GM18909 (cell line): ENCODE measurements around the gene CAMTA1.

Source experiments
- ATAC-seq: cut with Tn5 transposase; IDR thresholded peaks from one replicate; pipeline ENCODE4 v1.9.1; 2021; ENCODE audit warnings: mild to moderate bottlenecking; ENCODE audit not compliant: unreplicated experiment, poor library complexity

The CAMTA1 gene

DNA sequence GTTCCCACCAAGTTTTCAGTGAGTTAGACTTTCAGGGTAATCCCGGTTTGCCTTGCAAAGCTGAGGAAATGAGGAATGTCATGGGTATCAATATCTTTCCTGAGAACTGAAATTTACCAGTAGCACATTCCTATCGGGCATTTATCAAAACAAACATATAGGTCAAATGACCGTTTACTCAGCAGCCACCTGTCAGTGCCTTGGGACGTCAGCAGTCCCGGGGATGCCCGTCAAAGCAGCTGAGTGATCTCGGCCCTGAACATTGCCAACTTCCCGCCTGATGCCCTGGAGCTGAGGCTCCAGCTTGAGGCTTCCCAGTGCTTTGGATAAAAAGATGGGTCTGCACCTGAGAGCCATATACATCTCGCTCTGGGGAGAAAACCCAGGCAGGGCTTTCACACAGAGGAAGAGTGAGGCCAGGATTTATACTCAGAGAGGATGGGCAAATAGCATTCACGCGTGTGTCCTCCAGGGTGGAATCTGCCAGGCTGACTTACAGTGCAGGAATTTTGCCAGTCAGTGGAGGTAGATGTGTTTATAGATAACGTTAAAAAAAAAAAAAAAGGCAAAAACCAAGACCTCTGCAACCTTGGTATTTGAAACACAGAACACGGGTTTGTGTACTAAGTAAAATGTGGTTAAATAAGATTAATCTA, 550.1 kb downstream of the CAMTA1 start:
- no peak for ATAC-seq

GRCh38 chr1:7338439-7338838, 553.2 kb downstream of the CAMTA1 start:
- no peak for ATAC-seq

GRCh38 chr1:7339014-7339413, 553.8 kb downstream of the CAMTA1 start:
- no peak for ATAC-seq

- no peak for ATAC-seq
These were observed 554.7 kb downstream of the CAMTA1 start for GRCh38 chr1:7339953-7340352.

DNA sequence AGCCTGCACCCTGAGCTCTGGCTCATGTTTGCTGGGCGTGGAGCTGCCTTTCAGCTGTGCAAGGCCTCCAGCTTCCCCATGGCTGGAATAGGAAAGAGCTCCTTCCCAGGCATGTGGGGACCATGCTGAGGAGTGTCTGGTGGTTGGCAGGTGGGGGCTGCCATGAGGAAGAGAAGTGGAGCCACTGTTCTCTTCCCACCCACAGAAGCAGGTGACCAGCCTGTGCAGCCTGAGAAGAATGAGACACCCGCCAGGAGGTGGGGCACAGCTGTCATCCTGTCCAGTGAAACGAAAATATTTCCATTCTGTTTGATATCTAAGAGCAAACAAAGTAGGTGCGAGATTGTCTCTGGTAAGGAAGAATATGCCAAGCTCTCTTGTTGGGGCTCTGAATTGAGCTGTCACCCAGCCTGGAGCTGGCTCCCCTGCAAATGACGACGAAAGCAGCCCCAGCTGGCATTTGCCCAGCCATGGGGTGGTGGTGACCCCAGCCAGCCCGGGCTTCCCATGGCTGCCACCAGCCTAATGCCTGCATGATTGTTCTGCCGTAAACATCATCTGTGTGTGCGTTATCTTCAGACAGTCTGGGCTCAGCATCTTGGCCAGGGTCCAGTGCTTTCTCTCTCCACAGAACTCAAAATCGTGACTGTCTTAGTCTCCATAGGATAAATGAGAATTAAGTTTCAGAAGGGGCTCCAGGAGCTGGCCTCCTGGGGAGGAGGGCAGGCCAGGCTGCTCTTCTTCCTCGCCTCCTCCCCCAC, 556.1 kb downstream of the CAMTA1 start:
- ATAC-seq, result no peak

- no peak for ATAC-seq
These were observed 558.6 kb downstream of the CAMTA1 start for GRCh38 chr1:7343882-7344281.

GRCh38 chr1:7344299-7344698, 559.0 kb downstream of the CAMTA1 start:
- no peak for ATAC-seq

GRCh38 chr1:7345516-7345915, 560.3 kb downstream of the CAMTA1 start:
- ATAC-seq, result no peak

GRCh38 chr1:7346070-7346596, 560.9 kb downstream of the CAMTA1 start:
- no peak for ATAC-seq

DNA sequence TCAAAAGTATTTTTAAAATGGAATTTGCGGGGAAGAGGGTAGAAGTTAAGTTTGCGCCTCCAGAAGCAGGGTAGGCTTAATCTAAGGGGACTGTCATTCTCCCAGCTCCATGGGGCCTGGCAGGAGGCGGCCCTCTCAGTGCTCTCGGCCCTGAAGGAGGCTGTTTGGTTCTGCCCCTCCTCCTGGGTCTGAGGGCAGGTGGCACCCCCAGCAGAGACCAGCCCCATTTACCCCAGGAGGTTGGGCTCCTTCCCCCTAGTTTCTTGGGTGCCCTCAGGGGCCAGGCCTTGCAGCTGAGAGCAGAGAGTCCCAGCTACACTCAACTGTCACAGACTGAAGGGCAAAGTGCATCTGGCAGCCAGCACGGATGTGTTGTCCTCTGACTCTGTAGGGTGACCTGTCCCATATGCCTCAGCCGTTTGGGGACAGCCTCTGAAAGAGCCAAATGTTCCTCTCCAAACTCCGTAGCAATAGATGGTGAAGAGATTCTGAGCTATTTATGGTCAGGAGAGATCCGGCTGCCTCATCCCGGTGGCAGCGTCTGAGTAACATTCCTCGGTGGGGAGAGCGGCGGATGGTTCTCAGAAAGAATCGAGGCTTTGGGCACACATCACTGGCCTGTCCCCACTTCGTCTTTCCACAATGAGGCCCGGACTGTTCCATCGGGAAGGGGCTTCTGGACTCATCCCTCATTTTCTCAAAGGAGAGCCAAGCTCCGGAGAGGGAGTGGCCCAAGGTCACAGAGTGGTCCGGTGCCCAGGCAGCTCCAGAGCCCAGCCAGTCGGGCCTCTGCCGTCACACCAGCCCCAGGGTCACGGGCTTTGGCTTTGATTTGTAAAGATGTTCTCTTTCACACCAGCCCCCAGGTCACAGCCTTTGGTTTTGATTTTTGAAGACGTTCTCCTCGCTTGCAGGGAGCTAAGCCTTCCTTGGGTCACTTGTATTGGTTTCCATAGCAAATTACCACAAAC, 561.6 kb downstream of the CAMTA1 start:
- no peak for ATAC-seq

DNA sequence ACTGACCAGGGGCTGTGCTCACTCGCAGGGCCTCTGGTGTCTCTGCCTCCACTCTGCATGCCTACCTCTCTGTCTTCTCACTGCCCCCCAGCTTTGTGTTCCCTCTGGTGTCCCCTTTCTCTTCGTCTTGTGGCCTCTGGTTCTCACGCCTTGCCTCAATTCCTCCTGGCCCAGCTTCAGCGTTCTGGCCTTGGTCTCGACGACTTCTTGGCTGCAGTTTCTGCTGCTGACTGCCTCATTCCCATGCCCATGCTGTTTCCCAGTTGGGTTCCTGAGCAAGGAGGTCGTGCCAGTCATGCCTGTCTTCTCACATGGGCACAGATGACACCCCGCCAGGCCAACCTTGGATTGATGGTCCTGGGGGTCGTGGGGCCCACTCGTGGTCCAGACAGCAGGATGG, 562.8 kb downstream of the CAMTA1 start:
- no peak for ATAC-seq

DNA sequence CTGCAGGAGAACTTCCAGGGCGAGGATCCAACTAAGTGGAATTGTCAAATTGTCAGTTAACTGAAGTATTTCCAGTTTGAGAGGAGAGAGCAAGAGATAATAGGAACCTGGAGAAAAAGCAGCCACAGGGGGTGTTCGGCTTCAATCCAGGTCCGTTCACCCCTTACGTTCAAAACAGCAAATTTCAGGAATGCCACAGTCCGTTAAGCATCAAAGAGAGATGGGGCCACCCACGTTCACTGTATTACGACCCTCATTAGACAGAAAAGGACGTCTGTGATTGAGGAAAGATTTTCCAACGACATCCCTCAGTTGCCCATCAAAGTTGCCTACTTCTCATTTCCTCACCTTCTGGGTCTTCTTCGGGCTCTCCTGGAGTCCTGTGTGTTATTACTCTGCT, 563.3 kb downstream of the CAMTA1 start:
- no peak for ATAC-seq

DNA sequence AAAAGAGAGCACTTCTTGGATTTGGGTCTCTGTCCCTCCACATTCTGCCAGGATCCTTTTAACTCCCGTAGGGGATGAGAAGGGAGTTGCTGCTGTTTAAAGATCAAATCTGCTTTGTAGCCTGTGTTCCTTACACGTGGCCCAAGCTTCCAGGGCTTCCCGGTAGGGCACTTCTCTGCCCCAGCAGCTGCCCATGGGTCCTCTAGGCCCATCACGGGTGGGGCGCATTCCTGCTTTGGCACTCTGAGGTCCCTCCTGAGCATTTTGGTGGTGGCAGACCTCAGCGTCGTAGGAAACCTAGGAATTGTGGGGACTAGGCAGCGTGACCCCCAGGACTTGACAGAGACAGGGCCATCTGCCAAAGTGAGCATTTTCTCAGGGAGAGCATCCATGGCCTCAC, 565.5 kb downstream of the CAMTA1 start:
- ATAC-seq, result no peak

DNA sequence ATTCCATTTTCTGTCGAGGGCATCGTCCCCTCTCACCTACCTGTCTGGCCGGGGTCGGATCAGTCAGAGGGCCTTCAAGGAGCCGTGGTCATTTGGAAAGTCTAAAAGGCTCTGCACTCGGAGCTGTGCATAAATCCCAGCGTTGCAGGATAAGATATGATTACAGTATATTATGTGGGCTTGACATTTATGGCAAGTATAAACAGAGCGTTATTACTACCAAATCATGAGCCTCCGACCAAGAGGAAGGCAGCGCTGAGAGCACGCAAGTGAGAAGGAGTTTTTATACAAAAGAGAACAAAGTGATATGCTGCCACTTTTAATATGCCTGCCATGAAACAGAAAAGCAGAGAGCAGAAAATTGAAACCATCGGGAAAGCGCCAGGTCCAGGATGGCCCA, 566.4 kb downstream of the CAMTA1 start:
- ATAC-seq, result no peak

GRCh38 chr1:7352364-7352763, 567.1 kb downstream of the CAMTA1 start:
- no peak for ATAC-seq

- no peak for ATAC-seq
These were observed 567.7 kb downstream of the CAMTA1 start for GRCh38 chr1:7352974-7353373.

DNA sequence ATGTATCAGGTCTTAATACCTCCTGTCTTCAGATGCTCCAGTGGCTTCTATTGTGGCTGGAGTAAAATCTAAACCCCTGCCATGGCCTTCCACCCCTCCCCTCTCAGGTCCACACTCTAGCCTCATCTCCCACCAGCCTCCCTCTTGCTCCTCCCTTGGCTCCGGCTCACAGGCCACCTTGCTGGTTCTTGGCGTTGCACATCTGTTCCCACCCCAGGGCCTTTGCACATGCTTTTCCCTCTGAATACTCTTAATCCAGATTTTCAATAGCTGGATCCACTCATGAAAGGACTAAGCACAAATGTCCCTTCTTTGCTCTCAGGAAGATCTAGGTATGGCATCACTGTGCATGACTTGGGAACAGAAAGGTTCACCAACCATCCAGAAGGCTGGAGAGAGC, 570.4 kb downstream of the CAMTA1 start:
- ATAC-seq, result no peak

- ATAC-seq, result no peak
These were observed 570.8 kb downstream of the CAMTA1 start for GRCh38 chr1:7356079-7356478.

GRCh38 chr1:7358425-7358824, 573.2 kb downstream of the CAMTA1 start:
- no peak for ATAC-seq

DNA sequence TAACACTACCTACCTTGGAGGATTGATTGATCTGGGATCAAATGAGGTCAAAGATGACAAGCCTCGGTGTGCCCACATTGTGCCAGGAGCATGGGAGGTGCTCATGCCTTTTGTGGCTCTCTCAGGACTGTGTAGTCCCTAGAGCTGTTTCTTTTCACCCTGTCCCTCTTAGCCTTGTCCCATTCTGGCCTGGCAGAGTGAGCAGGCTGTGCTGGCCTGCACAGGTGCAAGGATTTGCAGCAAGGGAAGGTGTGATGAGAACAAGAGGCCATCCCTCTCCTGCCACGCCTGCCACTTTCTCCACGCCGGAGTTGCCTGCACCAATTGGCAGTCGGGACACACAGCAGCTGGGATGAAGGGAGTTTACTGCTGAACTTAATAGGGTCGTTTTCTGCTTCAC, 575.3 kb downstream of the CAMTA1 start:
- no peak for ATAC-seq

- no peak for ATAC-seq
These were observed 577.7 kb downstream of the CAMTA1 start for GRCh38 chr1:7362947-7363346.
